ENCODE results near the gene IGFBP6. TPM values are rescaled to one million over a fixed set of nuclear protein-coding genes. Genes with fewer than 3 reads are reported as not detected.

The IGFBP6 gene
- total RNA-seq, 1 experiment from 2014 or later: 7.3 TPM

DNA sequence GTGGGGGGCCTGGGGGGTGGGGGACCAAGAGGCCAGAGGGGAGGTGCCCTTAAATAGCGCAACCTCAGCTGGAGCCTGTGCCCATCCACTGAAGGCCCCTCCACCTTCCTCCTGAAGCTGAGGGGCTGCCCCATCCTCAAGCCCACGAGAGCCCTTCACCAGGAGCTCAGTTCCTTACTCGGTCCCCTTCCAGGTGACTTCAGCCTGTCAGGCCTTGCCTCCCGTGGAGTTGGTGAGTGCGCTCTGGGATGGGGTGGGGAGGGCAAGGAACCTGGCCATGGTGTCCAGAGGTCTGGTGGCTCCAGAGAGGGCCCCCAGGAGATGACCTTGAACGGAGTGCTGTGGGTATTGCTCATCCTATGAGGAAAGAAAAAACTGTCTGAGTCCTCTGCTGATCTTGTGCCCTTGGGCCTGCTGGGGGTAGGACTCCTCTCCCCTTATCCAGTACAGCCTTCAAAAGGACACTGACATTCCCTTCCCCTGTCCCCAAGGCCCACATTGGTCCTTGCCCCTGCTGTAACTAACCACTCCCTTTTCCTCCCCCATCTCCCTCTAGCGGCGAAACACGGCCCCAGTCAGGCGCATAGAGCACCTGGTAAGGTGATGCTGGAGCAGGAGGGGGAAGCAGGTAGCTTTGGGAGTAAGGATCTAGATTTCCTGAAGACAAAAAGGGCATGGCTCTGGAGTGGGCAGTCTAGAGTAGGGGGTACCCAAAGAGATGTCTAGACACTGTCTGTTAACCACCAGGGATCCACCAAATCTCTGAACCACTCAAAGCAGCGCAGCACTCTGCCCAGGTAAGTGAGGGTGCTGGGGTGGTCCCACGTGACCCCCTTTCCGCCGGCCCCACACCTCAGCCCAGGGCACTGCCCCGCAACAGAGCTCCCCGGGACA is 44.0 kb upstream of the IGFBP6 start:
- Histone ChIP-seq H3K36me3 (ENCODE audit: insufficient read depth, low read length, poor library complexity, severe bottlenecking) (no peaks in the 10 kb centered on the region), H3K4me1 (ENCODE audit: insufficient read depth, low read length, poor library complexity, severe bottlenecking) (peaks cover 44% of the 10 kb centered on the region), H3K9me3 (ENCODE audit: low read depth, low read length, poor library complexity, severe bottlenecking) (no peaks in the 10 kb centered on the region), H3K27me3 (replicated peaks; ENCODE audit: insufficient read depth, low read depth, low read length, poor library complexity) (no peaks in the 10 kb centered on the region), H3K4me3 (ENCODE audit: low read depth, low read length, poor library complexity, severe bottlenecking) (peak overlapping the region; percentile 81), H3K27ac (ENCODE audit: low read depth, low read length, poor library complexity, severe bottlenecking) (peak overlapping the region; percentile 81)
- no peak for TF ChIP-seq EZH2 (IDR thresholded peaks at IDR 0.05; ENCODE audit: borderline replicate concordance, low read depth, low read length, poor library complexity, severe bottlenecking)
- TF ChIP-seq, protein P1, sequence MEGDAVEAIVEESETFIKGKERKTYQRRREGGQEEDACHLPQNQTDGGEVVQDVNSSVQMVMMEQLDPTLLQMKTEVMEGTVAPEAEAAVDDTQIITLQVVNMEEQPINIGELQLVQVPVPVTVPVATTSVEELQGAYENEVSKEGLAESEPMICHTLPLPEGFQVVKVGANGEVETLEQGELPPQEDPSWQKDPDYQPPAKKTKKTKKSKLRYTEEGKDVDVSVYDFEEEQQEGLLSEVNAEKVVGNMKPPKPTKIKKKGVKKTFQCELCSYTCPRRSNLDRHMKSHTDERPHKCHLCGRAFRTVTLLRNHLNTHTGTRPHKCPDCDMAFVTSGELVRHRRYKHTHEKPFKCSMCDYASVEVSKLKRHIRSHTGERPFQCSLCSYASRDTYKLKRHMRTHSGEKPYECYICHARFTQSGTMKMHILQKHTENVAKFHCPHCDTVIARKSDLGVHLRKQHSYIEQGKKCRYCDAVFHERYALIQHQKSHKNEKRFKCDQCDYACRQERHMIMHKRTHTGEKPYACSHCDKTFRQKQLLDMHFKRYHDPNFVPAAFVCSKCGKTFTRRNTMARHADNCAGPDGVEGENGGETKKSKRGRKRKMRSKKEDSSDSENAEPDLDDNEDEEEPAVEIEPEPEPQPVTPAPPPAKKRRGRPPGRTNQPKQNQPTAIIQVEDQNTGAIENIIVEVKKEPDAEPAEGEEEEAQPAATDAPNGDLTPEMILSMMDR (conservative IDR thresholded peaks at IDR 0.05; ENCODE audit: low read depth, low read length): peak; percentile 50
- ChIA-PET POLR2A (ENCODE audit: low non-redundant PET) (no interaction called here), CTCF (interaction anchor here (0.6 to 1.2 kb wide), 5 partner anchors 26 to 445 kb away, joined by 3 to 11 read pairs (median 5); partner anchors contain the start of gene SPRYD3)
- no peak for DNase-seq (ENCODE audit: low spot score)
- intact Hi-C loops (cut with micrococcal nuclease; ENCODE audit: unreplicated experiment): no loop called here
- TSS peak; percentile 36 for BruUV-seq (replicated peaks)

DNA sequence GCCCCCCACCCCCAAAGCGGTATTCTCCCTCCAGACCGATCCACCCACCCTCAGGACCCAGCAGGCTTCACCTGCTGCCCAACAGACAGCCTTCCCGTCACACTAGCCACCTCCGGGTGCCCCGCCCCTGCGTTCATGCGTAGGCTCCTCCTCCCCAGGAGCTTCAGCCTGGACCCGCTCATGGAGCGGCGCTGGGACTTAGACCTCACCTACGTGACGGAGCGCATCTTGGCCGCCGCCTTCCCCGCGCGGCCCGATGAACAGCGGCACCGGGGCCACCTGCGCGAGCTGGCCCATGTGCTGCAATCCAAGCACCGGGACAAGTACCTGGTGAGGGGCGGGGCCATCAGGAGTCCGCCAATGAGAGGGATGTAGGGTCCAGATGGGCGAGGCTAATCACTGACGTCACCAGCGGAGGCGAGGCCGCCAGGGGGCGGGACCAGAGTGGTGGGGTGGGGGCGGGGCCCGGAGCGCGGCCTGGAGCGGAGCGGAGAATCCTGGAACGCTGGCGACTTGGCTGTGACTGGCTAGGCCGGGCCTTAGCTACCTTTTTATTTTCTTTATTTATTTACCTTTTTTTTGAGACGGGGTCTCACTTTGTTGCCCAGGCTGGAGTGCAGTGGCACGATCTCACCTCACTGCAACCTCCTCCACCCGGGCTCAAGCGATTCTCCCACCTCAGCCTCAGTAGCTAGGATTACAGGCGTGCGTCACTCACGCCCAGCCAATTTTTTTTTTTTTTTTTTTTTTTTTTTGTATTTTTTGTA is 43.2 kb upstream of the IGFBP6 start:
- no peaks in the 10 kb centered on the region for H3K27me3 ChIP-seq (replicated peaks; ENCODE audit: insufficient read depth, low read depth, low read length, poor library complexity)
- H3K4me3 ChIP-seq (ENCODE audit: low read depth, low read length, poor library complexity, severe bottlenecking): peak overlapping the region; percentile 81
- ChIA-PET POLR2A (ENCODE audit: low non-redundant PET) (interaction anchor here (0.6 kb wide), 1 partner anchor 10 kb away, joined by 3 read pairs; no protein-coding TSS in a partner anchor), CTCF (interaction anchor here (0.6 to 1.2 kb wide), 3 partner anchors 12 to 263 kb away, joined by 3 to 11 read pairs (median 3); partner anchors contain the start of gene SPRYD3)
- BruUV-seq (replicated peaks): no TSS peak
- H3K9me3 ChIP-seq (ENCODE audit: low read depth, low read length, poor library complexity, severe bottlenecking): no peaks in the 10 kb centered on the region
- peak; percentile 95 for DNase-seq (ENCODE audit: low spot score)
- H3K27ac ChIP-seq (ENCODE audit: low read depth, low read length, poor library complexity, severe bottlenecking): peak overlapping the region; percentile 81
- peaks cover 36% of the 10 kb centered on the region for H3K4me1 ChIP-seq (ENCODE audit: insufficient read depth, low read length, poor library complexity, severe bottlenecking)
- intact Hi-C loops (cut with micrococcal nuclease; ENCODE audit: unreplicated experiment): no loop called here
- no peaks in the 10 kb centered on the region for H3K36me3 ChIP-seq (ENCODE audit: insufficient read depth, low read length, poor library complexity, severe bottlenecking)
- TF ChIP-seq EZH2 (IDR thresholded peaks at IDR 0.05; ENCODE audit: borderline replicate concordance, low read depth, low read length, poor library complexity, severe bottlenecking): no peak
- TF ChIP-seq, protein P1 (conservative IDR thresholded peaks at IDR 0.05; ENCODE audit: low read depth, low read length): no peak

DNA sequence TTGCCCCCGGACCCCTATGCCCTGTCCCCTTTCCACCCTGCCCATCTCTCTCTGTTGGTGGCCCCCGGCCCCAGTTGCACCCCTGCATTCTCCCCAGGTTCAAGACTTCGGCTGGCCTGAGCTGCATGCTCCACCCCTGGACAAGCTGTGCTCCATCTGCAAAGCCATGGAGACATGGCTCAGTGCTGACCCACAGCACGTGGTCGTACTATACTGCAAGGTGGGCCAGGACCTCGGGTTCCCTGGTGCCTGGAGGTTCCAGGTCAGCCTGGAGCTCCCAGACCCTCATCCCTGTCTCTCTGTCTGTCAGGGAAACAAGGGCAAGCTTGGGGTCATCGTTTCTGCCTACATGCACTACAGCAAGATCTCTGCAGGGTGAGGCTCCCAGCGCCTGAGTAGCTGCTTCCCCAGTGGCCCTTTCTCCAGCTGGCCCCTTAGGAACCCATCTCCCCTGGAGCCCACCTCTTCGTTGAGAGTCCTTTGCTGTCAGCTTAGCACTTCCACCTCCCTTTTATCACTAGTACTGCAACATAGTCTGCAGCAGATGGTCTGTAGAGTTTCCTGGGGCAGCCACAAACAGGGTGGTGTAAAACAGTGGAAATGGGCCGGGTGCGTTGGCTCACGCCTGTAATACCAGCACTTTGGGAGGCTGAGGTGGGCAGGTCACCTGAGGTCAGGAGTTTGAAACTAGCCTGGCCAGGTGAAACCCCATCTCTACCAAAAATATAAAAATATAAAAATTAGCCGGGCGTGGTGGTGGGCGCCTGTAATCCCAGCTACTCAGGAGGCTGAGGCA is 41.8 kb upstream of the IGFBP6 start:
- POLR2A ChIA-PET (ENCODE audit: low non-redundant PET): no interaction called here

More for the DNA sequence above, 41.8 kb upstream of the IGFBP6 start:
- CTCF ChIA-PET: interaction anchor here (2.1 kb wide), 1 partner anchor 10 kb away, joined by 6 read pairs; no protein-coding TSS in a partner anchor
- BruUV-seq (replicated peaks): no TSS peak
- DNase-seq (ENCODE audit: low spot score): no peak
- H3K9me3 ChIP-seq (ENCODE audit: low read depth, low read length, poor library complexity, severe bottlenecking): no peaks in the 10 kb centered on the region
- intact Hi-C loops (cut with micrococcal nuclease; ENCODE audit: unreplicated experiment): no loop called here
- no peaks in the 10 kb centered on the region for H3K36me3 ChIP-seq (ENCODE audit: insufficient read depth, low read length, poor library complexity, severe bottlenecking)
- TF ChIP-seq EZH2 (IDR thresholded peaks at IDR 0.05; ENCODE audit: borderline replicate concordance, low read depth, low read length, poor library complexity, severe bottlenecking): no peak
- no peak overlapping the region for H3K4me3 ChIP-seq (ENCODE audit: low read depth, low read length, poor library complexity, severe bottlenecking)
- peaks cover 25% of the 10 kb centered on the region for H3K4me1 ChIP-seq (ENCODE audit: insufficient read depth, low read length, poor library complexity, severe bottlenecking)
- H3K27me3 ChIP-seq (replicated peaks; ENCODE audit: insufficient read depth, low read depth, low read length, poor library complexity): no peaks in the 10 kb centered on the region
- no peak overlapping the region for H3K27ac ChIP-seq (ENCODE audit: low read depth, low read length, poor library complexity, severe bottlenecking)

Measured in A673 (cell line).